GM18909 (cell line): ENCODE measurements around the gene PXDN.

Experiments used
- ATAC-seq: cut with Tn5 transposase; IDR thresholded peaks from one replicate; pipeline ENCODE4 v1.9.1; 2021; ENCODE audit warnings: mild to moderate bottlenecking; ENCODE audit not compliant: unreplicated experiment, poor library complexity

Gene PXDN

GRCh38 chr2:1591978-1592907 lies 152.1 kb downstream of the PXDN start:
- no peak for ATAC-seq

GRCh38 chr2:1591461-1591770 lies 152.9 kb downstream of the PXDN start:
- ATAC-seq, result no peak

GRCh38 chr2:1590596-1591460 lies 153.5 kb downstream of the PXDN start:
- ATAC-seq, result no peak

GRCh38 chr2:1588978-1589621 lies 155.2 kb downstream of the PXDN start:
- no peak for ATAC-seq

GRCh38 chr2:1588051-1588977 lies 156.0 kb downstream of the PXDN start:
- ATAC-seq, result no peak

- ATAC-seq, result no peak
Measured at GRCh38 chr2:1586923-1587840, 157.1 kb downstream of the PXDN start.

- ATAC-seq, result no peak
Measured at GRCh38 chr2:1586251-1586922, 157.9 kb downstream of the PXDN start.

- no peak for ATAC-seq
Measured at GRCh38 chr2:1585635-1586034, 158.7 kb downstream of the PXDN start.

- ATAC-seq, result no peak
Measured at GRCh38 chr2:1584691-1585485, 159.4 kb downstream of the PXDN start.

GRCh38 chr2:1584051-1584531 lies 160.2 kb downstream of the PXDN start:
- ATAC-seq, result no peak

GRCh38 chr2:1582891-1583341 lies 161.4 kb downstream of the PXDN start:
- ATAC-seq, result no peak

- ATAC-seq, result no peak
Measured at GRCh38 chr2:1581965-1582625, 162.2 kb downstream of the PXDN start.
